Stimulated activated naive CD8-positive, alpha-beta T cell treated with anti-CD3 and anti-CD28 coated beads, Interleukin-15, Interleukin-2, amounts not matched to agents 100 U/mL and 50 U/mL, for 24 hours (primary cell): ENCODE data around the gene OR13J1.
"Not testable (repeated sequence)": the region's sequence is repeated elsewhere in the genome, so short reads cannot be mapped to it uniquely, and the experiment has no call there.

Experiments
- ATAC-seq: fragments of 150-1000 bp; cut with Tn5 transposase; one replicate; pipeline ENCODE4 v1.10.0; 2021
- DNase-seq: peaks from one replicate; pipeline ENCODE4 v3.0.0; 2021

Gene OR13J1, protein sequence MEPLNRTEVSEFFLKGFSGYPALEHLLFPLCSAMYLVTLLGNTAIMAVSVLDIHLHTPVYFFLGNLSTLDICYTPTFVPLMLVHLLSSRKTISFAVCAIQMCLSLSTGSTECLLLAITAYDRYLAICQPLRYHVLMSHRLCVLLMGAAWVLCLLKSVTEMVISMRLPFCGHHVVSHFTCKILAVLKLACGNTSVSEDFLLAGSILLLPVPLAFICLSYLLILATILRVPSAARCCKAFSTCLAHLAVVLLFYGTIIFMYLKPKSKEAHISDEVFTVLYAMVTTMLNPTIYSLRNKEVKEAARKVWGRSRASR

DNA sequence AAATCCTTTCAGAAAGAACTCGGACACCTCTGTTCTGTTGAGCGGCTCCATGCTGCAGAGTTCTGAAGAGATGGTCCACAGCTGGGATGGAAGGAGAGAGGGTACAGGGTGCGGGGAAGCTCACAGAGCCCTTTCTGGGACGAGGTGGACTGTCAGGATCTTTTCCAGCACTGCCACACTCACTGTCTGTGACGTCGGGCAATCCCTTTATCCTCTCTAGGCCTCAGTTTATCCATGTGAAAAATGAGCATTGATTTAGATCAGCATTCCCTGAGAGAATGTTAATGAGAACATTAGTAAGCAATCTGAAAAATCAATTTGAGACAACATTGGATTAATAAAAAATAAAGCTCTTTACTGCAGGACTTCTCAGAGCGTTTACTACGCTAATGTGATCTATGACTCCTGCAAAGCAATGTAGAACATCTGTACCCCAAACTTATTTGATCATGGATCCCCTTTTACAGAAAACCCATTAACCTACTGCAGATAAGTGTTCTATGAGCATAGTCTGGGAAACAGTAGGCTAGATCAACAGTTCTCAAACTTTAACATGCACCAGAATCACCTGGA, at the start of gene OR13J1:
TSS of gene OR13J1 (minus strand) at position 51 of the 573 bp plus-strand sequence. CDS start at position 51, 0 bp downstream.
- no peak for DNase-seq
- ATAC-seq = no peak

DNA sequence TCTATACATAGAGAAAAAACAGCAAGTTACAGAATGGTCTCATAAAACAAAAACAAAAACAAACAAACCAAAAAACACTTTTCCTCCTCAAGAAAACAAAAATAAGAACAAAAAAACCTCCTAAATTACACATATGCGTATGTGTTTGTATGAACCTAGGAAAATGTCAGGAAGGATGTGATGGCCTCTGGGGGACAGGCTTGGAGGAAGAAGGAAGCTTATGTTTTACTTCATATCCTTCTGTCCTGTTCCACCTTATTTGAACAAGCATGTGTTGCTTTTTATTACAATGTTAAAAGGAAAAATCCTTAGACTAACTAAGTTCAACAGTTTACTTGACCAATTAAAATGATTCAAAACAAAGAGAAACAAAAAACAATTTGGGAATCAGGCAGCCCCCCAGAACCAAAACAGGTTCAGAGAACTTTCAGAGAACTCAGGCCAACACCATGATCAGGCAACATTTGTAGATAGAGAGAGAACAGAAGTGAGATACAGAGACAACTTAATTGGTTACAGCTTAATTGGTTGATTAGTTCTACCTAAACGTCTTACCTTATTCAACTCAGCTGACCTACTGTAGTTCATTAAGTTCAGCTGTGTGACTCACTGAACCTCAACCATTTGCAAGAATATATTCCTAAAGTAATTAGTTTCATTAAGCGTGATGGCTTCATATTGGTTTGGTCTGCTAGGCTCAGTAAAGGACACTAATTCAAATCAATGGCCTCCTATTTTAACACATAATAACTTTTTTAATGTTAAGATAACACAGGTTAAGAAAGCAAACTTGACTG, 49.2 kb upstream of the OR13J1 start:
- DNase-seq = no peak
- no peak for ATAC-seq

DNA sequence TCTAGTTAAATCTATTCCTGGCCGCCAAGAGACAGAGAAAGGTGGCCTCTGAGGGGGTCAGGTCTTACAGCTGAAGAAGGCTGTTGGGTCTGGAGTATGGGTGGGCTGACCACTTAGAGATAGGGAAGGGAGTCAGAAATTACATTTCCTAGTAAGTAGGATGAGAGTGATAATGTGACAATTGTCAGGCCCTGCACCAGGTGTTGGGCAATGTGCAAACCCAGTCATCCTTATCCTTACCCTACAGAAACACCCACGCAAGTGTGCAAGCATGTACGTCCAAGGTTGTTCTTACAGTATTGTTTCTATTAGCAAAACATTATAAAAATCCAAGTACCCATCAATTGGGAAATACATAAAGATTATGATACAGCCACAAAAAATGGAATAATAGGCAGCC, 48.6 kb upstream of the OR13J1 start:
- DNase-seq = no peak
- no peak for ATAC-seq

DNA sequence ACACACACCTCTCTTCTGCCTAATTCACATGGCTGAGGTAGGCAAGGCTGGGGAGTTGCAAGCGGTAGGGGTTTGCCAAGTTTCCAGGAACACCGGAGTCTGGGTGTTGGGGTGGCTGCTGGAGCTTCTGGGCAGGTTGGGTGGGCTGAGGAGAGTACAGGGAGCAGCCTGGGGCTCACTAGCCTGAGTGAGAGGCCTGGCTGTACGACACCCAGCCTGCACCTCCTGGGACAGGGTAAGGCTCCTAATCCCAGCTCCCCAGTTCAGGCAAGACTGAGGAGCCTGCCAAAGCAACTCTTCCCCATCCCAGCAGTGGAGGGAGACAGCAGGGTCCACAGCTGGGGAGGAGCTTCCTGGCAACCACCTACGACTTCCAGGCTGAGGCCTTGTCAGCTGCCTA, 47.1 kb upstream of the OR13J1 start:
- no peak for DNase-seq
- ATAC-seq = no peak

DNA sequence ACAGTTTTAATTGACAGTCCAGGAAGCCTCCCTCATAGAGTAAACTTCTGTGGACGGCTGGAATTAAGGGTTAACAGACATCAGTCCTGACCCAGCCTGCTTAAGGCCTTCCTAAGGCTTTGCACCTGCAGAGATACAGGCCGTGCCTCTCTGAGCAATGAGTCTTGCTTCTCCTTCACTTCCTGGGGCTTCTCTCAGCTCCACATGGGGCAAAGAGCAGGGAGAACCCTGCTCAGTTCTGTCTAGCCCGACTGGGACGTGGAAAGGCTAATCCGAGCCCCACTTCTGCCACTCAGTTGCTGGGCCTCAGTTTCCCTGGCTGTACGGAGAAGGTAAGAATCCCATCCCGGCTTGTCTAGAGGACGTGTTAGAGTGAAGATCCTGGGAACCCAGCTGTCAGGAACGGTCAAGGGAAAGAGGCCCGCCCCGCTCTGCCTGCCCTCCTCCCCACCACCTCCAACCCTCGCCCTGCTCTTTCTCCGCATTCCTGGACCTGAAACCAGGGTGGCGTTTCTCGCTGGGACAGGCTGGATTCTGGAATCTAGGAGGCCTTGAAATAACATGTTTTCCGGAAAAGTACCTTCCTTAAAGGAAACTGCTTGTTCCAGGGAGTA, 45.6 kb upstream of the OR13J1 start:
- DNase-seq = no peak
- ATAC-seq = no peak

DNA sequence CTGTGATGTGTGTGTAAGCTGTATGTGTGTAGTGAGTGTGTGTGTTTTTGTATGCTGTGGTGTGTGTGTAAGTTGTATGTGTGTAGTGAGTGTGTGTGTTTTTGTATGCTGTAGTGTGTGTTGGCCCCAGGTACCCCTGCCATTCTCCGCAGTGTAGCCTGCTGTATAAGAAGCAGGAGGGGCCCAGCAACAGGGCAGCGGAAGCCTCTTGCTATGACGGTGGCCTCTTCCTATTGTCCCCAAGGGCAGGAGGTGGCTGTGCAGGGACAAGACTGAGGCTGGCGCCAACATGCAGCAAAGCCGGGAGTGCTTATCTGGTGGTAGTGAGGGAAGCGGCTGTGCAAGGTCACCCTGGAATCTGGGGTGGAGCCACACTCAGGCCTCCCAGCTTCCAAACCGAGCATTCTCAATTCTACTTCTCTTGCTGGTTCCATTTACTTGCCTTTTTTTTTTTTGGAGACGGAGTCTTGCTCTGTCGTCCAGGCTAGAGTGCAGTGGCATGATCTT, 44.2 kb upstream of the OR13J1 start:
- DNase-seq (no peak), ATAC-seq (peak; percentile 7)

DNA sequence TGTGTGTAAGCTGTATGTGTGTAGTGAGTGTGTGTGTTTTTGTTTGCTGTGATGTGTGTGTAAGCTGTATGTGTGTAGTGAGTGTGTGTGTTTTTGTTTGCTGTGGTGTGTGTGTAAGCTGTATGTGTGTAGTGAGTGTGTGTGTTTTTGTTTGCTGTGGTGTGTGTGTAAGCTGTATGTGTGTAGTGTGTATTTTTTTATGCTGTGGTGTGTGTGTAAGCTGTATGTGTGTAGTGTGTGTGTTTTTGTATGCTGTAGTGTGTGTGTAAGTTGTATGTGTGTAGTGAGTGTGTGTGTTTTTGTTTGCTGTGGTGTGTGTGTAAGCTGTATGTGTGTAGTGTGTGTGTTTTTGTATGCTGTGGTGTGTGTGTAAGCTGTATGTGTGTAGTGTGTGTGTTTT, 43.2 kb upstream of the OR13J1 start:
- DNase-seq, ATAC-seq: not testable (repeated sequence)

DNA sequence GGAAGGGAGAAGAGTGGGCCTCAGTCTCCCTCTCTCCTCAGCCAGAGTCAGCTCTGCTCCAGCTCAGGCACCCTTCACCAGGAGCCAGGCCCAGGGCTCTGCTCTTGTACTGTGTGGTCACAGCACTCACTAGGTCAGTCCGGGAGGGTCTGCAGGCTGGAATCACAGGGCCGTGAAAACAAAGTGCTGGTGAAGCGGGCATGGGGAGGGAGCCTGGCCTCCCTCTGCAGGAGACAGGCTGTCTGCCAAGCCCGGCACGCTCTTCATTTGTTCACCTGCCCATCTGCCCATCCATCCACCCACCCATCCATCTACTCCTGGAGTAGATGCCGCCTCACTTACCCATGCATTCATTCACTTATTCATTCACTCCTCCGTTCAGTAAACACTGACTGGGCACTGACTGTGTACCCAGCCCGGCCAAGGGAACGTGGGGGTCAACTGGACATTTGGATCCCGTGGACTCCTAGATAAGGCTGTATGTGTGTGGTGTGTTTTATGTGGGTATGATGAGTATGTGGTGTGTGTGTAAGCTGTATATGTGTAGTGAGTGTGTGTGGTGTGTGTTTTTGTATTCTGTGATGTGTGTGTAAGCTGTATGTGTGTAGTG, 42.7 kb upstream of the OR13J1 start:
- no peak for ATAC-seq
- no peak for DNase-seq

DNA sequence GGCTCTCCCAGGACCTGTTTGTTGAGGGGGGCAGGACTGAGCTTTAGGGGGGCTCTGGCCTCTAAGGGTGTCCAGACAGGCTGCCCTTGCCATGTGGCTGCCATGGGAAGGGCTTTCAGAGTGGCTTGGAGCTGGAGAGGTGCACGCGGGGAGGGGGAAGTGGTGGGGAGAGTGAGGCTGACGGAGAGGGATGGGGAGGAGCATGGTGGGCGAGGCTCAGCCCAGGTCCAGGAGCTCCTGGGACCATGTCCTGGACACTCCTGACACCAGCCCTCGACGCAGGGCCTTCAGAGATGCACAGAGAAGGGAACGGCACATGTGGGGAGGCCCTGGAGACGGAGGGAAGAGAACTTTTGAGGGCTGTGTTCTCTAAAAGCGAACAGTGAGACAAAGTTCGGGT, 41.5 kb upstream of the OR13J1 start:
- DNase-seq (no peak), ATAC-seq (no peak)

DNA sequence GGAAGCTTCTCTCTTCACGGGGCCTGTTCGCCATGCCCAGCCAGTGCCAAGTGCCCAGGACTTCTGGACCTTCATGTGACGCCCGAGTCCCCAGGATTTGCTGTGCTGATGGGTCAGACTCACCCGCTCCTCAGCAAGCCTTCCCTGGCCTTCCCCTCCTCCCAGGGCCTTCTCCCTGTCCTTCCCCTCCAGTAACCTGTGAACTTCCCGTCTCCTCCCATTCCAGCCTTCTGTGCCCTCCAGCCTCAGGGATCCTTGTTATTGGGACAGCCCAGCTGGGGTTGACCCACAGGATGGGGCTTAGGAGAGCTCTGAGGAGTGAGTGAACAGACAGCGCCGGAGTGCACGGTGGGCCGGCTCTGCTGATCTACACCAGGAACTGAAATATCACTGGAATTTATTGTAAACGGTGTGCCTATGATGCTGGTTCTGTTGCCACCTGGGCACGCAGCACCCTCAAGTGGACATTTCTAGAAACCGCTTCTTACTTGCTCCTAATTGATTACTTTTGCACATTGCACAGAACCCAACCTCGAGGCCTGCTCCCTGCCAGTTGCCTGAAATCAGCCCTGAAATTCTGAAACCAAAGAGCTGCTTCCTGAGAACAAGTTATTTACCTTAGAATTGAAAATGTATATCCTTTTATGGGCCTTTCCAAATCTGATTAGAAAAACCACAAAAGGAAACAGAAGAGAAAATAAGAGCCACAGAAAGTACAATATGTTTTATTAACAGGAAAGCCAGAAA, 40.6 kb upstream of the OR13J1 start:
- DNase-seq (peak; percentile 28), ATAC-seq (peak; percentile 42)

DNA sequence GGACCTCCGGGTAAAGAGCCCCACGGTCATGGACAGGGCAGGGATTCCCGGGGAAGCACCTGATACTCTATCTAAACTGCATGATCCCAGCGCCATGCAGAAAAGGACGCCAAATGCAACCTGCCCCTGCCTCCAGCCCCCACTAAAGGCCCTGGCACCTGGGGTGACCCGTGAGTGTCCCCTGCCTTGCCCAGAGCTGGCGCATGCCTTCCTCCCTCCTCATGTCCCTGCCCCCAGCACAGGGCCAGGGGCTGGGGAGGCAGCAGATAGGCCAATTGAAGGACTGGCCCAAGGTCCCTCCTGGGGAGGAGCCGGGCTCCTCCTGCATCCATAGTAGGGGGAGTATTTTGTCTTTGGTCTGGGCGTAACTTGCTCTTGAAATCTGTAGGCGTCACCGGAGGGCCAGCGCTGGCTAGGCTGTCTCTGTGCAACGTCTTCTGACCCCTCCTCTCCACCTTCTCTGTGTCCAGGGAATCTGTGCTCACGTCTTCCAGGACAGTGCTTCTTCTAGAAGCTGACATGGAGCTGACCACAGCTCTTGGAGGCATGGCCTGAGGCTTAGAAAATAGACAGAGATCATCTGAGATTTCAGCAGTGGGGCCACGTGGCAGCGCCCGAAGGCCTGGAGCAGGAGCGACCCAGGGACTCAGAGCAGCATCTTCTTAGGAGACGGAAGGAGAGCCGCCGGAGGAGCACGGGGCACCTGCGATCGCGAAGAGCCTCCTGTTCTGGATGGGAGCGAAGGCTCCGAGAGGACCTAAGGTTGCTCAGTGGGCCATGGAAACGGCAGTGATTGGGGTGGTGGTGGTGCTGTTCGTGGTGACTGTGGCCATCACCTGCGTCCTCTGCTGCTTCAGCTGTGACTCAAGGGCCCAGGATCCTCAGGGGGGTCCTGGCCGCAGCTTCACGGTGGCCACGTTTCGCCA, 39.7 kb upstream of the OR13J1 start:
- ATAC-seq (no peak), DNase-seq (no peak)

DNA sequence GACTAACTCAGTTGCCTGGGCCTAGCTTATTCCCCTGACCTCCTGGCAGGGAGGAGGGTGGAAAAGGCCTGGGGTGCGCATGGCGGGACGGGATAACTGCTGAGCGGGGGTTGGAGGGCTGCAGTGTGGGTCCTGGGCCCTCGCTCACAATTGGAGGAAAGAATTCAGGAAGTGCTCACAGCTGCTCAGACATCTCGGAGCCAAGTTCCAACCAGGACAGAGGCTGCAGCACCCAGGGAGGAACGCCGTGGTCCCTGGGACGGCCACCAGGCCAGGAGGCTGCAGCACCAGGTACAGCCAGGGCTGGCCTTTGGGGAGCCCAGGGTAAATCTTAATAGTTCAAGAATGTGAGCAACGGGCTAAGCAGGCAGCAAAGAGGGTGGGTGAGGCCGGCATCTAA, 39.1 kb upstream of the OR13J1 start, which contains the start of gene SPAAR:
TSS of gene SPAAR (plus strand) at position 217 of the 400 bp plus-strand sequence. CDS start 974 bp downstream, outside the sequence.
- no peak for DNase-seq
- ATAC-seq = no peak

DNA sequence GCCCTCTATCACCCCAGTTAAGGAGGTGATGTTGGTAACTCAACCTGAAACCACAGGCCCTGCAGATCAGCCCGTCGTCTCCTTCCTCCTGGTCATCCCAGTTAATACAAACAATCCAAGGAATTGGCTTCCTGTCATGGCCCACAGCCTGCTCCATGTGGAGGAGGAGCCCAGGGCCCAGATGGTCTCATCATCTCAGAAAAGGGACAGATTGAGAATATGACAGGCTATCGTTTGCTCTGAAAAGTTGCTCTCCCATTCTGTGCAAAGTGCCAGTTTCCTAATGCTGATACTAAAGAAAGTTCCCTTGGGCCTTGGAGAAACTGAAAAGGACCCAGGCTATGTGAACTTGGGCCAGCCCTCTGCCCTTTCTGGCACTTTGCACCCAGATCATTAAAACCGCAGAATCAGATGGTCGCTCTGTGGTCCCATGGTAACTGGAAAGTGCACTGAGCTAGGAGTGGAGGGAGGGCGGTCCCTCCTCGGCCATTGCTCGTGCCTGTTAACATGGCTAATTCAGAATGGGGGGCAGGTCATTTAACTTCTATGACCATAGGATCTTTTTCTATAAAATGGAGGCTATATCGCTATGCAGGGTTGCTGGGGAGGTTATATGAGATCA, 38.4 kb upstream of the OR13J1 start:
- ATAC-seq (no peak), DNase-seq (no peak)

DNA sequence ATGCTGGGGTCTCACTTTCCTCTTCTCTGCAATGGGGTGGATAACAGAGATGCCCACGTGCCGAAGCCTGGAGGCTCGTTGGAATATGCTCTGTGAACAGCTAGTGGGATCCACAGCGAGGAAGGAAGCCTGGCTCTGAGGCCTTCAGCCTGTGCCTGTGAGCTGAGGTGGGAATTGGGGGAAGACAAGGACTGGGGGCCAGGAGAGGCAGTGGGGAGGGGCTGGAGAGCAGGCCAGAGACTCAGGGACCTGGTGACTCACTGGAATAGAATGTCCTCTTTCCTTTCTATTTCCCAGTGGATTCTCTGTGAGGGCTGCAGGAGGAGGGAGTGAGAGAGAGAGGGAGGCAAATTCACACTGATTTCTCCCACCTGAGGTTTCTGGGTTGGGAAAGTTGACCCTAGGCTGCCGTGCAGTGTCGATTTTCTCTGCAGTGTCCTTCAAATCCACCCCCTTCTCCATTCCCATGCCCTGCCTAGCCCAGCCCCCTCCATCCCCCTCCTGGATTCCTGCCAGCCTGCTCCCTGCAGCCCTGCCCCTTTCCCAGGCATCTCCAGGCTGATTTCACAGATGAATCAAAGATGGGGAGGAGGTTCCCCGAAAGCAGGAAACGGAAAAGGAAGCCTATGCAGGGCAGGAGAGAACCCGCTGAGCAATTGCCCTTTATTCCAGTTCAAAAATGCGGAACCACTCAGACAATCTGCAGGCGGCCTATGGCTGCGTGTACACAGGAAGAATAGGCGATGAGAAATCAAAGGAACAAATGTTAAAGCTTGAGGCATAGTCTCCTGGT, 37.7 kb upstream of the OR13J1 start:
- DNase-seq (no peak), ATAC-seq (no peak)

DNA sequence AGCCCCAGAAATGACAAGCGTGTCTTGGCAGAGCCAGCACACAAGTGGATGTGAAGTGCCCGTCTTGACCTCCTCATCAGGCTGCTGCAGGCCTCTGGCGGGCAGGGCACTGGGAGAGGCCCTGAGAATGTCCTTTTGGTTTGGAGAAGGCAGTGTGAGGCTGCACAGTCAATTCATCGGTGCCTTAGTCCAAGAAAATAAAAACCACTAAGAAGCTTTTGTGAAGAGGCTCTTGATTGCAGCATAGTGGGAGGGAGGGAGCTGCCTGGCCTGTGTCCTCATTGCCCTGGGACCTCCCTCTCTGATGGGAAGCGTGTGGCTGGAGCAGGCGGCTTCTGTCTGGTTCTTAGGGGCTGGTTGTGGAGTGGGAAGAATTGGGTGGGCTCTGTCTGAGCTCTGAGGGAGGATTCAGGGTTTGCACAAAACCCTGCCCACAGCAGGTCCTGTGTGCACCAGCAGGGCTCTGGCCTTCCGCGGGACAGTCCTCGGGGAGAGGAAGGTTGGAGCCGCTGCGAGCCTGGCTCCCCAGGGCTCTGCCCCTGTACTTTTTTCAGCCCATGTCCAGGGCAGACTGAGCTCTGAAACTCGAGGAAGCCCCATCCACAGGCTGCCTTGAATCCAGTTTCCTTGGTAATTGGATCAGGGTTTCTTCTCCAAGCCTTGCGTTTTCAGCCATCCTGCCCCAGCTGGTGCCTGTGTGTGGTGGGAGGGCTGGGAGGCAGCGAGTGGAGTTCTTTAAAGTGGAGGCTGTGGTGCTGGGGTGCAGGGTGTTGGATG, 36.9 kb upstream of the OR13J1 start:
- no peak for DNase-seq
- no peak for ATAC-seq

DNA sequence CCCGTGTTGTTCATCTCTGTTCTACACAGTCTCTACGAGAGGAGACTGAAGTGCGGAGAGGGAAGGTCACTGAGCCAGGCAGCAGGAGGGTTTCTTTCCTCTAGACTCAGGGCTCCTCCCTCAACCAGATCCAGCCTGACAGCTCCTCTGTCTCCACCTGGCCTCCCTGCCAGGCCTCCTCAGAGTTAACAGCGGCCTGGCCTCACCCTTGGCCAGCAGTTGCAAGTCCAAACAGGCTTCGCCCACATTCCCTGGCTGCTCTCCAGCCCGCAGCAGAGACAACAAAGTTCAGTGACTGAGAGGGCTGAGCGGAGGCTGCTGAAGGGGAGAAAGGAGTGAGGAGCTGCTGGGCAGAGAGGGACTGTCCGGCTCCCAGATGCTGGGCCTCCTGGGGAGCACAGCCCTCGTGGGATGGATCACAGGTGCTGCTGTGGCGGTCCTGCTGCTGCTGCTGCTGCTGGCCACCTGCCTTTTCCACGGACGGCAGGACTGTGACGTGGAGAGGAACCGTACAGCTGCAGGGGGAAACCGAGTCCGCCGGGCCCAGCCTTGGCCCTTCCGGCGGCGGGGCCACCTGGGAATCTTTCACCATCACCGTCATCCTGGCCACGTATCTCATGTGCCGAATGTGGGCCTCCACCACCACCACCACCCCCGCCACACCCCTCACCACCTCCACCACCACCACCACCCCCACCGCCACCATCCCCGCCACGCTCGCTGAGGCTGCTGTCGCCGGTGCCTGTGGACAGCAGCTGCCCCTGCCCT, 35.9 kb upstream of the OR13J1 start, which contains the start of gene HRCT1:
TSS of gene HRCT1 (plus strand) at position 291 of the 768 bp plus-strand sequence. CDS start at position 377, 86 bp downstream.
- ATAC-seq (no peak), DNase-seq (no peak)
